GM18498 (cell line): ENCODE data around the gene MIER2.
"Not testable (repeated sequence)": the region's sequence is repeated elsewhere in the genome, so short reads cannot be mapped to it uniquely, and the experiment has no call there.

Experiments used
- ATAC-seq: cut with Tn5 transposase; IDR thresholded peaks from one replicate; pipeline ENCODE4 v1.9.1; 2021; ENCODE audit warnings: mild to moderate bottlenecking, moderate library complexity; ENCODE audit not compliant: unreplicated experiment

The MIER2 gene

DNA sequence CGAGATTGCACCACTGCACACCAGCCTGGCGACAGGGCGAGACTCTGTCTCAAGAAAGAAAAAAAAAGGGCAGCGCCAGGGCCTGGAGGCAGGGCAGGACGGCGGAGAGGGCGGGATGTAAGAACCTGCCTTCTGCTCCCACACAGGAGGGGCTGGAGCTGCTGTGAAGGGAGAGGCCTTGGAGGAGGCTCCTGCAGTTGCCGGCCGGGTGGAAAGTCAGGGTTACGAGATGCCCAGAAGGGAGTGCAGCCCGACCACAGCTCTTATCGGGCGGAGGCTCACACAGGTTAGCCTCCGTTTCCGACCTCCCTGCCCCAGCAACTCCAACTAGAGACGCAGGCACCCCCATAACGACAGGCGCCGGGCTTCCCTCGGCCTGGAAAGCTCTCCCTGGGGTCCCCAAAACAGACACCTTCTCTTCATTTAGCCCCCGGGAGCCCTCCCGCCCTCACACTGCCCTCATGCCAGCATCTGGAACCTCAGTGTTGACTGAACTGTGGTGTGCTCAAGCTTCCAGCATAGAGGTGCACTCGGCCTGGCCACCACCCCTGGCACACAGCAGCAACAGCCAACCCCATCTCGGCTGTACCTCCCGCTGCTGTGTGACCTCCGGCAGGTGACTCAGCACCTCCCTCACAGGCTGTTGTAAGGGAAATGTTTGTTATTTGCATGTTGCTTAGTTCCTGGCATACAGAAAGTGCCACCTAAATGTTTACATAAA, 54.8 kb downstream of the MIER2 start:
- no peak for ATAC-seq

DNA sequence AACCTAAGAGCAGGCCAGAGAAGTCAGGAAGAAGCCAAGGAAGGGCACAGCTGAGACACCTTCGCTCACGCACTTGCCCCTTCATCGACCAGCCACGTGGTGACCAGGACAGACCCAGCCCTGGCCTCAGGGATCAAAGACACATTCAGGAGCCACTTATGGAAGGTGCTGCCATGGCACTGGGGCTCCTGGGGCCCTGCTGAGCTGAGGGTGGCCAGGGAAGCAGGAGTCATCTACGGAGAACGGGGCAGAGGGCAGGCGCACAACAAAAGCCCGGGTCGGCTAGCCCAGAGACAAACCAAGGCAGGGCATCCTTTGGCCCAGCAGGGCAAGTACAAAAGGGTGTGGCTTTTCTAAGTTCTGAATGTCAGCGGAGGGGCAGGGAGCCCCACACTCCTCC, 55.7 kb downstream of the MIER2 start:
- ATAC-seq = no peak

DNA sequence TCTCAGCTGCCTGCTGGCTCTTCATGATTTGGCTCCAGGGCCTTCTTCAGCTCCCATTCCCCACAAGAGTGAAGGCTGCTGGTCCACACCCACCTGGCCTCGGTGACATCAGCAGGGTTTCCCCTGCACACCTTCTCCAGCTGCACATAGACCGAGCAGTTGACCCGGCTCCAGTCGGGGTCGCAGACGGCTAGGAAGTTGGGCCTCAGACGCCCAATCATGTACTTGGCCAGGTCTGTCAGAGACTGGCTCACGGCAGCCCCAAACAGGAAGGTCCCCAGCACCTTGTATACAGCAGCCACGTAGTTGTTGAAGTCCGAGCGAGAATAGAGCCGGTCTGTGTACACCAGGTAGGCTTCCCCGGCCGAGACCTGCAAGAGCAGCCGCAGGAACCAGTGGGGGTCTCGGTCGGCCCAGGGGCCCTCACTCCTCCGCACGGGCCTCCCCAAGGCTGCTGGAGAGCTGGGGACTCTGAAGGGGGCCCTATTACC, 57.2 kb downstream of the MIER2 start:
- no peak for ATAC-seq

DNA sequence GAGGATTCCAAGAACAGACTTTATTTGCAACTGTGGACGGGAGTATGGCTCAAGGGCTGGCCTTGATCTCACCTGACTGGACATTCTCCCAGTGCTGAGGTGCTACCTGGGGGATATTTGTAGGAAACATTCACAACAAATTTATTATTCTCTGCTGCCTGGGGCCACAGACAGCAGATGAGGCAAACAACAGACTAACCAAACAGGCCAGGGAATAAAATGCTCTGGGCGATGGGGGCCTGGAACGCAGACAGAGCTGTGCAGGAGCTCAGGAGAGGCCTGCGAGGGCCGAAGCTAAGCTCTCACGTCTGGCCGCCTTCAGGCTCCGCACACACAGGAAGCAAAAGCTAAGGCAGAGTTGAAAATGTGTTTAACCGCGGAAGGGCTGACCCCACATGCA, 61.2 kb downstream of the MIER2 start:
- no peak for ATAC-seq

DNA sequence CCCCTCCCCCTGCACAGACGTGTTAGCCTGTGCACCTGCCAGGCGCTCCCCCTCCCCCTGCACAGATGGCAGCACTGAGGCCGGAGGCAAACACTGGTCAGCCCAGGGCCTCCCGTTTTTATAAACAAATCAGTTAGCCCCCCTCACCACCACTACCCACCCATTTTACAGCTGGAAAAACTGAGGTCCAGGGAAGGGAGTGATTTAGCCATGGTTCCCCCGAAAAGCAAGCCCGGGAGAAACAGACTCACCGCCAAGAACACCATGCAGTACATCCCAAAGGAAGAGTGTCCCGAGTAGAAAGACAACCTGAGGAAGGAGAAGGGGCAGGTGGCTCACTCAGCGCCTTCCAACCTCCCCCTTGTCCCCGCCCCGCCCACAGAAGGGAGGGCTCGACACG, 62.1 kb downstream of the MIER2 start:
- ATAC-seq = no peak

DNA sequence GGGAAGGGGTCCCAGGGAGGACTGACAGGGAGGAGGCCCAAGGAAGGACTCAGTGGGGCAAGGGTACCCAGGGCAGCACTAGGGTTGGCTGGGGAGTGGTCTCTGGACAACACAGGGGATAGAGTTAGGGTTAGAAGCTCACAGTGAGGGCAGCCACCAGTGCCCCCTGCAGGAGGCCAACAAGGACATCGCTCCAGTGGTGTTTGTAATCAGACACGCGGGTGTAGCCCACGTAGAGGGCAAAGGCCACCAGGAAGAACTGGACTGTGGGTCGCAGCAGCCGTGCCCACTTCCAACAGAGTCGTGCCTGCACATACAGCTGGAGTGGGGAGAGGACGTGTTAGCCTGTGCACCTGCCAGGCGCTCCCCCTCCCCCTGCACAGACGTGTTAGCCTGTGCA, 62.6 kb downstream of the MIER2 start:
- no peak for ATAC-seq

DNA sequence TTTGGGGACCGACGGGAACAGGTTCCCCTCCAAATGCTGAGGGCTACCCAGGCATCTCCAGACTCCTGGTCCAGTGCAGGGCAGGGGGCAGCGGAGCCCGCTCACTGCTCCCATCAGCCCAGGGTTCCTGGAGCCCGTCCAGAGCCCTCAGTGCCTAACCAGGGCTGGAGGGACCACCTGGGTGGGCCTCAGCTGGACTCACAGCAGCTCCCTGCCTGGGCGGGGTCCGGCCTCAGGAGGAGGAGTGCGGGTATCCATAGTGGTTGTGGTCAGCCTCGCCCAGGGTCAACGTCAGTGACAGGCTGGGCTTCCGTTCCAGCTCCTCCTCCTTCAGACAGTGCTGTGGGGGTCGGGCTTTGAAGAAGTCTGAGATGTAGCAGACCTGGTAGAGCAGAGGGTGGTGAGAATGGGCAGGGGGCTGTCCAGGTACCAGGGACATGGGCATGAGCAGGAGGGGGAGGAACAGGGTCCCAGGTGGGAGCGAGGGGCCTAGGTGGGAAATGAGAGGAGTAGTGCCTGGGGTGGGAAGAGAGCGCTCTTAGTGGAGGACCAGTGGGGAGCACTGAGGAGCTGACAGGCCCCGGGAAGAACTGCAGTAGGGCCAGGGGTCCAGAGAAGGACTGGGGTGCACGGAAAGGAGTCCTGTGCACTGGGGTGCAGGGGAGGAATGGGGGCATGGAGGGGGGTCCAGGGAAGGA, 63.3 kb downstream of the MIER2 start:
- ATAC-seq = no peak

DNA sequence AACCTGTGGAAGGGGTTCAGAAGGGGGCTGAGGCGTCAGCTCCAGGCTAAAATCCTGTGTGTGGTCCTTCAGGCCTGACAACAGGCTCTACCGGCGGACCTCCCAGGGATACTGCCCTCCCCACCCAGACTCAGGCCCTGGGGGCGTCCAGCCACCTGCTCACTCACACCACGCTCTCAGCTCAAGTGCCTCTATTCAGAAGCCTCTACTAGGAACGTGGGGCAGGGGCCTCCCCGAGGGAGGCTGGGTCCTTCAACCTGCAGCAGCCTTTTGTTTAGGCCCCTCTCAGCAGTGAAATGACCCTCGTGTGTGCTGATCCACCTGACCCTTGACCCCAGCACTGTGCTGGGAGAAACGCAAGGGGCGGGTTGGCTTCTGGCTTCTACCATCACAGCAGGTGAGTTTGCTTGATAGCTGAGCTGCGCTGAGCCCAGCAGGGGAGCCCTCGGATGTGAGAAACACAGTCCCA, 64.0 kb downstream of the MIER2 start:
- ATAC-seq = no peak

DNA sequence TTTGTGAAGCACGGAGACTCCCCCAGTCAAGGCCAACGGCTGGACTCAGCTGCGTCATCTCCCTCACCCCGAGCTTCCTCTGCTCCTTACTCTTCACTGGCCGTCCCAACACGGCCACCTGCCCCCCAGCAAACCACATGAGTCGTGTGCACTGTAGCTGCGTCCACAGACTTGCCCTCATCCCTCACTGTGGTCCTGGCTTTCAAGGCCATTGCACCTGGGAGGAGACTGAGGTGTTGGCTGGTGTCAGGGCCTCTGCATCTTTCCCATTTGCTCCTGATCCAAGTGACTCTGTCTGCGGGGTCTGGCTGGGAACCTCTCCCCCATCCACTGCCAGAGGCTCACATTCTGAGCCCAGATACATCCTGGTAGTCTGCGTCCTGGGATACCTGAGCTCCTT, 64.9 kb downstream of the MIER2 start:
- no peak for ATAC-seq

DNA sequence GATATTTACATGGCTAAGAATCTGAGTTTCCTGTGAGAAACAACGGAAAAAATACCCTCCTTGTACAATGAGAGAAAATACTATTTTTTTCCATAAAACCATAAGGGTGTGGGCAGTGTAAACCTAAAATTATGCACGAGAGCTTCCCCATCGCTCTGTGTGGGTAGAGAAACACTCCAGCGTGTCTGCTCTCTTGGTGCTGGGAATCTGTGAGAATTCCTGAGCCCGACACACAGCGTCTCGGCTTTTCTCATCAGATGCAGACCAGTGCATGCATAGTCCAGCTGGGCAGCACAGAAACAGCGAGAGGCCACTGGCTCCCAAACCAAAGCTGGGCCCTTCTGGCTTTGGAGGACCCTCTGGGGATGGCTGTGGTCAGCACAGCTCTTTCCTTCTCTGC, 65.4 kb downstream of the MIER2 start:
- ATAC-seq = no peak

DNA sequence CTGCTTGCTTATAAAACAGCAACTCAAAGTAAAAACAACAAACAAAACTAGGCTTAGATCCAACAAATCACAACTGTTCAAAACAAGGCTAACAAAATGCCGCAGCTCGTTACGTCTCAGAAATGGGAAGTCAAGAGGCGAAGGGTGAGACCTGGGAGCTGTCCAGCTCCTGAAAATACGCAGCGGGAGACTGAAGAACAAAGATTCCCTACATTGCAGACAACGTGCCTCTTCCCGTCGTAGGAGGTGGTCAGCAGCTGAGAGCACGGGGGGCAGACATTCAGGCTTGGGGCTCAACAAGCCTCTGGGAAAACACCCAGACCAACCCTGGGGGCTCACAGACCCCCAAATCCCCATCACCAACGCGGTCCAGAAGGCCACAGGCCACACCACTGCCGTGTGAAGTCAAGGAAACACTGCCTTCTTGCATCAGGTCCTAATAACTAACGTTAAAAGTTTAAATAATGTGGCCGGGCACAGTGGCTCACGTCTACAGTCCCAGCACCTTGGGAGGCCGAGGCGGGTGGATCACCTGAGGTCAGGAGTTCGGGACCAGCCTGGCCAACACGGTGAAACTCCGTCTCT, 66.9 kb downstream of the MIER2 start:
- no peak for ATAC-seq

DNA sequence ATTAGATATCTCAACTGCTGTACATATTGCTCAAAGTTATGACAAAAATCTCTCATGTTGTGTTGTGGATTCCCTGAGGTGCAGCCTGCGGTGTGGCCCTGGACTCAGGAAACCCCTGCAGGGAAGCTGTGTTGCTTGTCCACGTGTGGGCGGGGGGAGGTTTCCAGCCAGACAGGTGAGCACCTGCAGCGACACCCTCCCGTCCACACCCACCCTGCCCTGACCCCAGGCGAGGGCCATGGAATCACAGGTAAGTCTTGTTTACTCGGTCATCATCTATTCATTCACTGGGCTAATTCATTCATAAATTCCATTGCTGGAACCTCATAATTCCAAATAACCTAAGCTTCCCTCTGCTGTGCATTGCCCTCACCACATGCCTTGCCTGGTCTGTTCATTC, 67.5 kb downstream of the MIER2 start:
- no peak for ATAC-seq

DNA sequence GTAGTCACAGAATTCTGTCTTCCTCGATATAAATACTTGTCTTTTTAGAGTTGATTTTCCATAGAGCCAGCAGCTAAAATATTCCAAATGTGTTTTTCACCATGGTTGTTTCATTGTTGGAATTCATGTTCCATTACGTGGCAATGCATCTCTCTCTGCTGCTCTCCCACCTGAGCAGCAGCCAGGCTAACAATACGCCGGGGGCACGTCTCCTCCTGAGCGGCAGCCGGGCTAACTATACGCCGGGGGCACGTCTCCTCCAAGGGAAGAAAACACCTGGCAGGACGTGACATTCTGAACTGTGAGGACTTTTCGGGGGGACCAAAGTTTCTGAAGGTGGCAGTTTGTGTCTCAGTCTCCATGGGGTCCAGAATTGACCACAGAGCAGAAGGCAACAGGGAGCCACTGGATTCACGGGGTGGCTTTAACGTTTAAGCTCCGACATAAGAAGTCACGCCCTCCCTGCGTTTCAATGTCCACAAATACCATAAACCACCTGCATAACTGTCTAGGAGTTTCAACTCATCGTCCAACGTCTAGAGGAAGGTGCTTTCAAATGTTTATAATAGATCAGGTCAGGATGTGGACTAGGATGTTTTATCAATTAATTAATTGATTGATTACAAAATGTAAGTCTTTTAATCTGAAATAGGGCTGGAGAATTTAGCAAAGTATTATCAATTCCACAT, 68.5 kb downstream of the MIER2 start:
- no peak for ATAC-seq

DNA sequence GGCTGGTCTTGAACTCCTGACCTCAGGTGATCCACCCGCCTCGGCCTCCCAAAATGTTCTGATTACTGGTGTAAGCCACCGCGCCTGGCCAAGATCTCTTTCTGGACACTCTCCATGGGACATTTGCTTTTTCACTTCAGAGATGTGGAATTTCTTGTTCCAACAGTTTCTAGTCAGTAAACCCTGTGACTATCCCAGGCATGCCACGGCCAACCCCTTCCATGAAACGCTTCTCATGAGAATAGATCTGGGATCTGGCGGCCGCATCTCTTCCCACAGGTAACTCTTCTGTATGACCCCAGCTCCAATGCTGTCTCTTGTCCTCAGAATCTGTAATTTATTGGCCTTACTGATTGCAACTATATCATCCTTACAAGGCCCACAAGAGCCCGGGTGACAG, 69.6 kb downstream of the MIER2 start:
- ATAC-seq = no peak

DNA sequence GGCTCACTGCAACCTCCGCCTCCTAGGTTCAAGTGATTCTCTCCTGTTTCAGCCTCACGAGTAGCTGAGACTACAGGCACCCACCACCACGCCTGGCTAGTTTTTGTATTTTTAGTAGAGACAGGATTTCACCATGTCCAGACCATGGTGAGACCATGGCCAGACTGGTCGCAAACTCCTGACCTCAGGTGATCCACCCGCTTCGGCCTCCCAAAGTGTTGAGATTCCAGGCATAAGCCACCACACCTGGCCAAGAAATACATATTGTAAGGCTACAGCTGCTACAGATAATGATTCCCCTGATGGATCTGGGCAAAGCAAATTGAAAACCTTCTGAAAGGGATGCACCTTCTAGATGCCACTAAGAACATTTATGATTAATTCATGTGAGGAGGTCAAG, 71.2 kb downstream of the MIER2 start:
- ATAC-seq = no peak

DNA sequence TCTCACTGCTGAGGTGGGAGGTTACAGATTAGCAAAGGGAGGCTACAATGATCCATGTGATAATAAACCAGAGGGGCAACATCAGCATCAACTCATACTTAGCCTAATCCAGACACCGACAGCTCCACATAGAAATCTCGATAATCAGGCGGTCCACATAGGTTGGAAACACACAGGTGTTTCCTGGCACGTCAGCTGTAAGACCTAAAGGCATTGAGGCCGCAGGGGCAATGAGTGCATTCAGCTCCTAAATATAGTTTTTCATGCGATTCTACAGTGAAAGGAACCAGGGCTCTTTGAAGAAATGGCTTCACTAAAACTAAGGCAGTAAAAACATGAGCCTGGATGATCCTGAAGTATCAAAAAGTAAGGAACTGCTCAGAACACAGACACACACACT, 72.7 kb downstream of the MIER2 start:
- no peak for ATAC-seq

DNA sequence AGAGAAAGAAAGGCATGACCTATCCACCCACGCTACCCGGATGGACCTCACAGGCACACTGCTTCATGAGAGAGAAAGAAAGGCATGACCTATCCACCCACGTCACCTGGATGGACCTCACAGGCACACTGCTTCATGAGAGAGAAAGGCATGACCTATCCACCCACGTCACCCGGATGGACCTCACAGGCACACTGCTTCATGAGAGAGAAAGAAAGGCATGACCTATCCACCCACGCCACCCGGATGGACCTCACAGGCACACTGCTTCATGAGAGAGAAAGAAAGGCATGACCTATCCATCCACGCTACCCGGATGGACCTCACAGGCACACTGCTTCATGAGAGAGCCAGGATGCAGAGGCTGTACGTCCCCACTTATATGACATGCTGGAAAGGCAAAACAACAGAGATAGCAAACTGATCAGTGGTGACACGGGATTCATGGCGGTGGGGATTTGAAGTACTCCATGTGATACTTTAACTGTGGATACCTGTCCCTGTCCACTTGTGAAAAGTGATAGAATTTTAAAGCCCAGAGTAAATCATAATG, 73.8 kb downstream of the MIER2 start:
- not testable (repeated sequence) for ATAC-seq

DNA sequence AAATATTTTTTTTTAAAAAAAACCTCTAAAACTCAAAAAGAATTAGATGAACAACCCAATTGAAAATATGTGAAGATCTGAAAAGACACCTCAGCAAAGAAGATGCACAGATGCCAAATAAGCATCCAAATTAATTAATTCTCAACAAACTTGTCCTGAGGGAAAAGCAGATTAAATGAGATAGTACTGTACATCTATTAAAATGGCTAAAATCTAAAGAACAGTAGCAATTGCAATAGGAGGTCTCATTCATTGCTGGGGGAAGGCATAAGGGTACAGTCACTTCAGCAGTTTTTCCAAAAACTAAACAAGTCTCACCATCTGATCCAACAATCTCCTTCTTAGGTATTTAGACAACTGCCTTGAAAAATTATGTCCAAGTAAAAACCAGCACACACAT, 75.4 kb downstream of the MIER2 start:
- no peak for ATAC-seq

DNA sequence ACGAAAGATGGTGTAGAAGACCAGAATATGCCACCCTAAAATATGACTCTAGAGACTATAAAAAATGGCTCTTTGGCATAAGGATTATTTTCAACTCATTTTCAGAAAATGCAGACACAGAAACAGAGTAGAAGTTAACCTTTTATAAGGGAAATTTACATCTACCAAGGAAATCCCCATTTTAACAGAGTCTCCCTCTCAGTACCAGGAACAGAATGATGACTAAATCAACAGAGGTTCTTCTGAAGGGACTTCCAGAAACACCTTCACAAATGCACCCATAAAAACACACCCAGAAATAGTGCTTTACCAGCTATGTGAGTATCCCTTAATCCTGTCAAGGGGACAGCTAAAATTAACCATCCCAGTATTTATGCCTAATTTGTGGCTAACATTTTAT, 82.5 kb downstream of the MIER2 start:
- ATAC-seq = no peak

DNA sequence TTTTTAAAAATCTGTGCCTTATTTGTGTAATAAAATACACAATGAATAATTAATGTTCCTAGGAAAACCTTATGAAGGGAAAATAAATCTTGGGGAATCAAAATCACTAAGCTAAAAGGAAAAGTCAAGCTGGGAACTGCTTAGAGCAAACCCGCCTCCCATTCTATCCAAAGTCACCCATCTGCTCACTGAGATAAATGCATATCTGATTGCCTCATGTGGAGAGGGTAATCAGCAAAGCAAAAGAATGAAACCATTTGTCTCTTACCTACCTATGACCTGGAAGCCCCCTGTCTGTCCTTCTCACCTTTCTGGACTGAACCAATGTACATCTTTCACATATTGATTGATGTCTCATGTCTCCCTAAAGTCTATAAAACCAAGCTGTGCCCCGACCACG, 87.8 kb downstream of the MIER2 start:
- not testable (repeated sequence) for ATAC-seq
